ENCODE results near the gene TMEM123. TPM values are rescaled to one million over a fixed set of nuclear protein-coding genes. Genes with fewer than 3 reads are reported as not detected.

Gene TMEM123
- total and polyA plus RNA-seq, 2 of the 8 experiments (the other 6 are each of a cell fraction or from before 2014, with no cell fraction given): 75.5 to 80.1 TPM

DNA sequence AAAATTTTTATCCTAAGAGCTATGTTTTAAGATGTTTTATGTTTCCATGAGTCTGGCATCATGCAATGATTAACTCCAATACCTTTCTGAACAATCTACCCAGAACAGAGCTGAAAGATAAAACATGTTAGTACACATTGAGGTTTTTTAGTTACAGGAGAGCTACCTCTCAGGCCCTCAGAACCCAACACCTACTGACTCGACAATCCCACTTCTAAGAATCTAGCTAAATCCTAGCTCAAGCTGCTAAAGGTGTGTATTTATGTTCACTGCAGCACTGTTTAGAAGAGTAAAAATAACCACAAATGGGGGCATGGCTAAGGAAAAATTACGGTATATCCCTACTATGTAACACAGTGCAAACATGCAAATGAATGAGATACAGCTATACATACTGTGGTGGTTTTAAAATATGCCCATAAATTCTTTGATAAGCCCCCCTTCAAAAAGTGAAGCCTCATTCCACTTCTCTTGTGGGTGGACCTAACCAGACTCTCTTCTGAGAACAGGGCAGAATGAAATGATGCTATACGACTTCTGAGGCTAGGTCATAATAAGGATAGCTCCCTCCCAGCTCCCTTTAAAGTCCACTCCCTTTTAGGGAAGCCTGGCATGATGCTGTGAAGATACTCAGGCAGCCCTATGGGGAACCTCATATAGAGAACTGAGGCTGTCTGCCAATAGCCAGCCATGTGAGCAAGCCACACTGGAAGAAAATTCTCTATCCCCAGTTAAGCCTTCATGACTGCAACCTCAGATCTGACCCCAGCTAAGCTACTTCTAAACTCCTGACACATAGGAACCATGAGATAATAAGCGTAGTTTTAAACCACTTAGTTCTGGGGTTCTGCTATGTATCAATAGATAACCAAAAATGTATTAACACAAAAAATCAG is 29.5 kb downstream of the TMEM123 start:
- Histone ChIP-seq H3K23me2 (ENCODE audit: low read depth, low read length) (no peaks in the 10 kb centered on the region), H3K79me2 (ENCODE audit: control insufficient read depth in 1 of 2, insufficient read depth in 2 of 2, low read length in 2 of 2) (peaks cover 0 to 8% of the 10 kb centered on the region in 2 experiments; a peak in 2 of 4 replicates), H3K36me3 (ENCODE audit: control insufficient read depth in 2 of 4, insufficient read depth in 4 of 4, low read length in 3 of 4) (no peaks in the 10 kb centered on the region), H2AFZ (ENCODE audit: low read length) (no peak overlapping the region), H3K18ac (ENCODE audit: extremely low read depth, low read length) (no peak overlapping the region), H3K79me1 (ENCODE audit: low read depth, low read length) (peaks cover 3% of the 10 kb centered on the region), H3K14ac (ENCODE audit: insufficient read length) (no peak overlapping the region), H3K9me3 (ENCODE audit: insufficient read depth in 2 of 2, low read depth in 1 of 2, low read length in 1 of 2) (no peaks in the 10 kb centered on the region), H2BK15ac (ENCODE audit: low read length) (no peak overlapping the region), H3K9ac (replicated peaks in 1 of 4; ENCODE audit: extremely low read depth in 1 of 4, low read depth in 3 of 4, low read length in 3 of 4) (no peak overlapping the region), H3K4me2 (ENCODE audit: insufficient read depth in 1 of 2, low read depth in 2 of 2, low read length in 2 of 2) (no peak overlapping the region), H4K91ac (replicated peaks; ENCODE audit: insufficient read length, low read length) (no peak overlapping the region), H3K27me3 (replicated peaks in 1 of 4; ENCODE audit: control insufficient read depth in 3 of 4, extremely low read depth in 1 of 4, insufficient read depth in 3 of 4, low read length in 3 of 4) (no peaks in the 10 kb centered on the region), H3K56ac (replicated peaks; ENCODE audit: insufficient read length, low read depth, low read length) (no peak overlapping the region), H2BK12ac (ENCODE audit: low read depth, low read length) (no peak overlapping the region), H3K27ac (ENCODE audit: low read depth, low read length) (no peak overlapping the region), H4K5ac (ENCODE audit: insufficient read length, low read depth, low read length) (no peak overlapping the region), H2AK5ac (ENCODE audit: low read depth, low read length) (no peak overlapping the region), H3K23ac (ENCODE audit: insufficient read length) (no peak overlapping the region), H4K20me1 (replicated peaks in 1 of 2; ENCODE audit: control insufficient read depth in 1 of 2, insufficient read depth in 2 of 2, low read length in 2 of 2) (no peaks in the 10 kb centered on the region), H2BK20ac (ENCODE audit: low read length) (no peak overlapping the region), H2BK120ac (replicated peaks; ENCODE audit: low read depth, low read length) (no peak overlapping the region), H3K4me1 (replicated peaks in 1 of 4; ENCODE audit: control insufficient read depth in 3 of 4, insufficient read depth in 4 of 4, low read length in 3 of 4) (peaks cover 0 to 2% (median 0%) of the 10 kb centered on the region in 4 experiments; a peak in 1 of 7 replicates), H4K8ac (ENCODE audit: extremely low read depth, insufficient read depth, low read length) (no peak overlapping the region), H3K4me3 (ENCODE audit: extremely low read depth in 1 of 4, insufficient read depth in 2 of 4, low read depth in 3 of 4, low read length in 4 of 4) (no peak overlapping the region), H3K4ac (replicated peaks; ENCODE audit: insufficient read length, low read depth, low read length) (no peak overlapping the region), H2BK5ac (ENCODE audit: low read depth, low read length) (no peak overlapping the region)
- FAIRE-seq: no peak
- WGBS, 2 experiments (ENCODE audit: extremely low coverage in 1 of 2, insufficient coverage in 1 of 2, insufficient read length in 1 of 2, insufficient replicate concordance in 2 of 2, low coverage in 1 of 2, low lambda C conversion rate in 2 of 2, missing lambda C conversion rate in 1 of 2): 91% methylated on average over 4 of the region's 4 CpGs; no CpG with 5 or more reads in 1 of the 2 experiments
- TF ChIP-seq HDAC2 (IDR thresholded peaks at IDR 0.05; ENCODE audit: borderline replicate concordance in 1 of 2, low read depth in 2 of 2, low read length in 2 of 2) (no peak), NANOG (IDR thresholded peaks at IDR 0.05; ENCODE audit: insufficient read depth, low read depth, low read length, poor library complexity, severe bottlenecking) (no peak), TCF12 (IDR thresholded peaks at IDR 0.05; ENCODE audit: low read depth, low read length) (no peak), TAF1 (IDR thresholded peaks at IDR 0.05; ENCODE audit: low read depth, low read length) (no peak), JUND (IDR thresholded peaks at IDR 0.05; ENCODE audit: low read length) (no peak), CHD2 (IDR thresholded peaks at IDR 0.05; ENCODE audit: low read length) (no peak), NRF1 (IDR thresholded peaks at IDR 0.05; ENCODE audit: low read depth, low read length) (no peak)
- ChIA-PET CTCF (ENCODE audit: partially characterized antibody) (interaction anchor here (0.6 to 2.0 kb wide), 12 partner anchors 9 to 1442 kb away, joined by 3 to 6 read pairs (median 3); no protein-coding TSS in a partner anchor), POLR2A (ENCODE audit: partially characterized antibody) (interaction anchor here (0.7 to 1.0 kb wide), 2 partner anchors 27 to 32 kb away, joined by 3 read pairs; no protein-coding TSS in a partner anchor)
- no peak for DNase-seq (ENCODE audit: low read depth in 1 of 2, low spot score in 2 of 2)
